ENCODE data around the gene USP38.

USP38 gene

GRCh38 chr4:143186212-143186611, 1.5 kb downstream of the USP38 start:
- no peak for ATAC-seq (replicated peaks; ENCODE audit: extremely low read depth, poor library complexity, severe bottlenecking)
- Mint-ChIP-seq H3K4me1 (peaks cover 81% of the 10 kb centered on the region), H3K9me3 (no peaks in the 10 kb centered on the region), H3K27me3 (no peaks in the 10 kb centered on the region), H3K36me3 (ENCODE audit: insufficient read depth) (peaks cover 34% of the 10 kb centered on the region), H3K27ac (ENCODE audit: low read depth) (peak overlapping the region; percentile 95), H3K4me3 (peak overlapping the region; percentile 87)
- no peak for DNase-seq (ENCODE audit: low spot score in 2 of 2)

- H3K27ac Mint-ChIP-seq (ENCODE audit: low read depth), result peak overlapping the region; percentile 95
- H3K4me3 Mint-ChIP-seq, result peak overlapping the region; percentile 87
- ATAC-seq (replicated peaks; ENCODE audit: extremely low read depth, poor library complexity, severe bottlenecking), result peak; percentile 13
- peaks cover 34% of the 10 kb centered on the region for H3K36me3 Mint-ChIP-seq (ENCODE audit: insufficient read depth)
- no peaks in the 10 kb centered on the region for H3K9me3 Mint-ChIP-seq
- H3K4me1 Mint-ChIP-seq, result peaks cover 77% of the 10 kb centered on the region
- no peak for DNase-seq (ENCODE audit: low spot score in 2 of 2)
- H3K27me3 Mint-ChIP-seq, result no peaks in the 10 kb centered on the region
These were observed 1.9 kb downstream of the USP38 start for GRCh38 chr4:143186649-143187048.

GRCh38 chr4:143188136-143189088, 3.7 kb downstream of the USP38 start:
- peaks cover 42% of the 10 kb centered on the region for H3K36me3 Mint-ChIP-seq (ENCODE audit: insufficient read depth)
- no peak for DNase-seq (ENCODE audit: low spot score in 2 of 2)
- peak overlapping the region; percentile 67 for H3K27ac Mint-ChIP-seq (ENCODE audit: low read depth)
- H3K4me3 Mint-ChIP-seq, result peak overlapping the region; percentile 87
- H3K27me3 Mint-ChIP-seq, result no peaks in the 10 kb centered on the region
- ATAC-seq (replicated peaks; ENCODE audit: extremely low read depth, poor library complexity, severe bottlenecking), result no peak
- H3K9me3 Mint-ChIP-seq, result no peaks in the 10 kb centered on the region
- peaks cover 73% of the 10 kb centered on the region for H3K4me1 Mint-ChIP-seq

GRCh38 chr4:143189528-143189927, 4.8 kb downstream of the USP38 start:
- peaks cover 64% of the 10 kb centered on the region for H3K4me1 Mint-ChIP-seq
- H3K27ac Mint-ChIP-seq (ENCODE audit: low read depth), result peak overlapping the region; percentile 67
- H3K36me3 Mint-ChIP-seq (ENCODE audit: insufficient read depth), result peaks cover 40% of the 10 kb centered on the region
- peak overlapping the region; percentile 87 for H3K4me3 Mint-ChIP-seq
- DNase-seq (ENCODE audit: low spot score in 2 of 2) (no peak), ATAC-seq (replicated peaks; ENCODE audit: extremely low read depth, poor library complexity, severe bottlenecking) (no peak)
- no peaks in the 10 kb centered on the region for H3K27me3 Mint-ChIP-seq
- H3K9me3 Mint-ChIP-seq, result no peaks in the 10 kb centered on the region

GRCh38 chr4:143195581-143195980, 10.9 kb downstream of the USP38 start:
- Mint-ChIP-seq H3K27ac (ENCODE audit: low read depth) (no peak overlapping the region), H3K9me3 (no peaks in the 10 kb centered on the region), H3K4me3 (no peak overlapping the region), H3K36me3 (ENCODE audit: insufficient read depth) (peaks cover 70% of the 10 kb centered on the region), H3K27me3 (no peaks in the 10 kb centered on the region), H3K4me1 (peaks cover 46% of the 10 kb centered on the region)
- ATAC-seq (replicated peaks; ENCODE audit: extremely low read depth, poor library complexity, severe bottlenecking), result no peak
- no peak for DNase-seq (ENCODE audit: low spot score in 2 of 2)

- no peak for DNase-seq (ENCODE audit: low spot score in 2 of 2)
- Mint-ChIP-seq H3K9me3 (no peaks in the 10 kb centered on the region), H3K27ac (ENCODE audit: low read depth) (no peak overlapping the region), H3K27me3 (no peaks in the 10 kb centered on the region), H3K4me1 (peaks cover 47% of the 10 kb centered on the region), H3K36me3 (ENCODE audit: insufficient read depth) (peaks cover 69% of the 10 kb centered on the region), H3K4me3 (no peak overlapping the region)
- no peak for ATAC-seq (replicated peaks; ENCODE audit: extremely low read depth, poor library complexity, severe bottlenecking)
These were observed 11.6 kb downstream of the USP38 start for GRCh38 chr4:143196323-143196722.

- Mint-ChIP-seq H3K27me3 (no peaks in the 10 kb centered on the region), H3K36me3 (ENCODE audit: insufficient read depth) (peaks cover 69% of the 10 kb centered on the region), H3K4me3 (no peak overlapping the region), H3K27ac (ENCODE audit: low read depth) (no peak overlapping the region), H3K4me1 (peaks cover 45% of the 10 kb centered on the region), H3K9me3 (no peaks in the 10 kb centered on the region)
- DNase-seq (ENCODE audit: low spot score in 2 of 2), result no peak
- no peak for ATAC-seq (replicated peaks; ENCODE audit: extremely low read depth, poor library complexity, severe bottlenecking)
These were observed 14.8 kb downstream of the USP38 start for GRCh38 chr4:143199503-143199902.

GRCh38 chr4:143202824-143203223, 18.1 kb downstream of the USP38 start:
- peaks cover 63% of the 10 kb centered on the region for H3K36me3 Mint-ChIP-seq (ENCODE audit: insufficient read depth)
- H3K27me3 Mint-ChIP-seq, result no peaks in the 10 kb centered on the region
- ATAC-seq (replicated peaks; ENCODE audit: extremely low read depth, poor library complexity, severe bottlenecking) (no peak), DNase-seq (ENCODE audit: low spot score in 2 of 2) (no peak)
- peaks cover 47% of the 10 kb centered on the region for H3K4me1 Mint-ChIP-seq
- no peak overlapping the region for H3K4me3 Mint-ChIP-seq
- H3K9me3 Mint-ChIP-seq, result no peaks in the 10 kb centered on the region
- H3K27ac Mint-ChIP-seq (ENCODE audit: low read depth), result no peak overlapping the region

GRCh38 chr4:143203577-143203976, 18.9 kb downstream of the USP38 start:
- H3K27me3 Mint-ChIP-seq, result no peaks in the 10 kb centered on the region
- DNase-seq (ENCODE audit: low spot score in 2 of 2), result no peak
- no peaks in the 10 kb centered on the region for H3K9me3 Mint-ChIP-seq
- H3K4me1 Mint-ChIP-seq, result peaks cover 47% of the 10 kb centered on the region
- no peak for ATAC-seq (replicated peaks; ENCODE audit: extremely low read depth, poor library complexity, severe bottlenecking)
- peaks cover 59% of the 10 kb centered on the region for H3K36me3 Mint-ChIP-seq (ENCODE audit: insufficient read depth)
- no peak overlapping the region for H3K4me3 Mint-ChIP-seq
- H3K27ac Mint-ChIP-seq (ENCODE audit: low read depth), result no peak overlapping the region

GRCh38 chr4:143207555-143207954, 22.8 kb downstream of the USP38 start:
- no peaks in the 10 kb centered on the region for H3K9me3 Mint-ChIP-seq
- peak overlapping the region; percentile 13 for H3K27ac Mint-ChIP-seq (ENCODE audit: low read depth)
- H3K36me3 Mint-ChIP-seq (ENCODE audit: insufficient read depth), result peaks cover 55% of the 10 kb centered on the region
- H3K27me3 Mint-ChIP-seq, result no peaks in the 10 kb centered on the region
- ATAC-seq (replicated peaks; ENCODE audit: extremely low read depth, poor library complexity, severe bottlenecking) (no peak), DNase-seq (ENCODE audit: low spot score in 2 of 2) (no peak)
- peaks cover 14% of the 10 kb centered on the region for H3K4me1 Mint-ChIP-seq
- H3K4me3 Mint-ChIP-seq, result no peak overlapping the region

- Mint-ChIP-seq H3K27ac (ENCODE audit: low read depth) (no peak overlapping the region), H3K4me1 (peaks cover 5% of the 10 kb centered on the region), H3K36me3 (ENCODE audit: insufficient read depth) (peaks cover 45% of the 10 kb centered on the region), H3K27me3 (no peaks in the 10 kb centered on the region), H3K9me3 (no peaks in the 10 kb centered on the region), H3K4me3 (no peak overlapping the region)
- ATAC-seq (replicated peaks; ENCODE audit: extremely low read depth, poor library complexity, severe bottlenecking), result no peak
- DNase-seq (ENCODE audit: low spot score in 2 of 2), result no peak
These were observed 27.8 kb downstream of the USP38 start for GRCh38 chr4:143212566-143212965.

- Mint-ChIP-seq H3K27me3 (no peaks in the 10 kb centered on the region), H3K9me3 (no peaks in the 10 kb centered on the region), H3K27ac (ENCODE audit: low read depth) (no peak overlapping the region), H3K36me3 (ENCODE audit: insufficient read depth) (peaks cover 38% of the 10 kb centered on the region), H3K4me3 (no peak overlapping the region), H3K4me1 (peaks cover 5% of the 10 kb centered on the region)
- no peak for ATAC-seq (replicated peaks; ENCODE audit: extremely low read depth, poor library complexity, severe bottlenecking)
- DNase-seq (ENCODE audit: low spot score in 2 of 2), result no peak
These were observed 31.2 kb downstream of the USP38 start for GRCh38 chr4:143215873-143216272.

- H3K27me3 Mint-ChIP-seq, result no peaks in the 10 kb centered on the region
- H3K4me3 Mint-ChIP-seq, result no peak overlapping the region
- no peak for ATAC-seq (replicated peaks; ENCODE audit: extremely low read depth, poor library complexity, severe bottlenecking)
- no peak for DNase-seq (ENCODE audit: low spot score in 2 of 2)
- H3K4me1 Mint-ChIP-seq, result no peaks in the 10 kb centered on the region
- H3K9me3 Mint-ChIP-seq, result no peaks in the 10 kb centered on the region
- H3K27ac Mint-ChIP-seq (ENCODE audit: low read depth), result no peak overlapping the region
- peaks cover 15% of the 10 kb centered on the region for H3K36me3 Mint-ChIP-seq (ENCODE audit: insufficient read depth)
These were observed 39.5 kb downstream of the USP38 start for GRCh38 chr4:143224255-143224654.
